T-cell (primary cell): Measurements from ENCODE around the gene AK5. TPM values are rescaled to one million over a fixed set of nuclear protein-coding genes. Genes with fewer than 3 reads are reported as not detected.
"Not testable (repeated sequence)": the region's sequence is repeated elsewhere in the genome, so short reads cannot be mapped to it uniquely, and the experiment has no call there.

ENCODE experiments used
- ATAC-seq, 4 experiments: fragments of 200-7000 bp in 3 of 4; fragments of 150-1000 bp in 1 of 4; cut with Tn5 transposase; replicated peaks in 1 of 4; 1 replicate in 3 of 4; 2 replicates in 1 of 4; pipeline ENCODE4 v1.10.0; 2021; ENCODE audit warnings: moderate library complexity in 3 of 4, mild to moderate bottlenecking in 2 of 4, moderate number of reproducible peaks in 1 of 4
- CTCF ChIA-PET, 2 donors: fragments of 300-600 bp; sonication (Branson Sonifier 250); formaldehyde crosslinking; loops; one replicate each; lab custom pipeline; 2022; ENCODE audit warnings: antibody characterized with exemption in 2 of 2; lab: Charles Lee
- POLR2A ChIA-PET, 2 donors: fragments of 300-600 bp; sonication (Branson Sonifier 250); formaldehyde crosslinking; loops; one replicate each; lab custom pipeline; 2022; ENCODE audit warnings: antibody characterized with exemption in 2 of 2; lab: Charles Lee
- DNase-seq, 35 experiments: peaks; one replicate each; pipeline versions ENCODE4 v3.0.0 to v3.0.0-alpha.2; 2013 to 2023
- H3K27ac ChIP-seq: one replicate; pipeline ENCODE4 v1.5.1; 2013; ENCODE audit warnings: low read length
- H3K27me3 ChIP-seq, 2 experiments: replicated peaks in 1 of 2; 1 replicate in 1 of 2; 2 replicates in 1 of 2; pipeline versions ENCODE4 v1.6.1 to v1.7.0; 2013; ENCODE audit warnings: low read length in 1 of 2, mixed read lengths in 1 of 2; ENCODE audit not compliant: control insufficient read depth in 2 of 2, insufficient read depth in 2 of 2; ENCODE audit errors: extremely low read depth in 1 of 2
- H3K36me3 ChIP-seq, 2 donors: 1 replicate in 1 of 2; 2 replicates in 1 of 2; pipeline versions ENCODE4 v1.6.1 to v1.7.0; 2013; ENCODE audit warnings: low read length in 1 of 2; ENCODE audit not compliant: control insufficient read depth in 2 of 2, insufficient read depth in 1 of 2; ENCODE audit errors: extremely low read depth in 1 of 2
- H3K4me1 ChIP-seq, 2 experiments: 1 replicate in 1 of 2; 2 replicates in 1 of 2; pipeline versions ENCODE4 v1.6.1 to v1.7.0; 2013; ENCODE audit warnings: low read length in 2 of 2, mixed read lengths in 1 of 2; ENCODE audit not compliant: insufficient read depth in 2 of 2, control insufficient read depth in 1 of 2; ENCODE audit errors: extremely low read depth in 1 of 2
- H3K4me3 ChIP-seq, 2 donors: 1 replicate in 1 of 2; 2 replicates in 1 of 2; pipeline versions ENCODE4 v1.5.1 to v1.7.0; 2013; ENCODE audit warnings: mild to moderate bottlenecking in 2 of 2, low read length in 1 of 2, moderate library complexity in 1 of 2; ENCODE audit not compliant: control insufficient read depth in 1 of 2; ENCODE audit errors: extremely low read depth in 1 of 2
- H3K9me3 ChIP-seq: 2 replicates; pipeline ENCODE4 v1.7.0; 2013
- H3K27ac Mint-ChIP-seq, 2 donors: one replicate each; pipeline ENCODE4 v1.8.0; 2020 to 2021; ENCODE audit warnings: mild to moderate bottlenecking in 2 of 2, mixed read lengths in 2 of 2
- H3K27me3 Mint-ChIP-seq, 2 donors: one replicate each; pipeline ENCODE4 v1.8.0; 2021 to 2022; ENCODE audit warnings: mixed read lengths in 2 of 2
- H3K36me3 Mint-ChIP-seq: one replicate; pipeline ENCODE4 v1.8.0; 2021; ENCODE audit warnings: mixed read lengths
- H3K4me1 Mint-ChIP-seq, 3 donors: one replicate each; pipeline ENCODE4 v1.8.0; 2020 to 2022; ENCODE audit warnings: mixed read lengths in 3 of 3, mild to moderate bottlenecking in 1 of 3
- H3K4me3 Mint-ChIP-seq, 3 donors: one replicate each; pipeline ENCODE4 v1.8.0; 2020 to 2022; ENCODE audit warnings: mild to moderate bottlenecking in 3 of 3, mixed read lengths in 3 of 3, moderate library complexity in 3 of 3
- H3K9me3 Mint-ChIP-seq, 3 donors: one replicate each; pipeline ENCODE4 v1.8.0; 2020 to 2022; ENCODE audit warnings: mixed read lengths in 3 of 3
- WGBS: methylation state at CpG from one replicate; pipeline ENCODE4 v1.1.5; 2013; ENCODE audit warnings: missing lambda C conversion rate; ENCODE audit not compliant: insufficient coverage; 5-methylcytosine and 5-hydroxymethylcytosine counted together
- total RNA-seq, 35 experiments: library from RNA in 6 of 35; stranded (reverse) in 6 of 35; fragments of 120-200 nt in 1 of 35; gene quantifications; one replicate each; pipeline versions ENCODE4 v1.2.1 to v1.2.4 and lab custom pipeline; 2013 to 2026

AK5 gene
- total RNA-seq, 5 donors from 2014 or later (not counting 1 experiment from before 2014, with no cell fraction given), result 13.9 to 29.2 (median 26.3) TPM

- H3K27me3 ChIP-seq, result peaks cover 0 to 2% of the 10 kb centered on the region in 2 experiments
- H3K9me3 ChIP-seq, result no peaks in the 10 kb centered on the region
- no peak for DNase-seq
- Mint-ChIP-seq H3K27me3 (peaks cover 3 to 11% of the 10 kb centered on the region in 2 donors), H3K9me3 (peaks cover 2 to 5% (median 3%) of the 10 kb centered on the region in 3 donors), H3K36me3 (peaks cover 58% of the 10 kb centered on the region), H3K27ac (no peak overlapping the region), H3K4me3 (no peak overlapping the region), H3K4me1 (peaks cover 57 to 61% (median 59%) of the 10 kb centered on the region in 3 donors)
- ATAC-seq, result no peak
- H3K27ac ChIP-seq, result no peak overlapping the region
- H3K4me3 ChIP-seq, result no peak overlapping the region
- H3K4me1 ChIP-seq, result peaks cover 16 to 26% of the 10 kb centered on the region in 2 experiments
- CTCF ChIA-PET, result no interaction called here
- POLR2A ChIA-PET, result no interaction called here
- peaks cover 0 to 4% of the 10 kb centered on the region in 2 donors for H3K36me3 ChIP-seq
- WGBS, result 87% methylated on average over 4 of the region's 5 CpGs
These were observed 135.1 kb downstream of the AK5 start for GRCh38 chr1:77416692-77417450.

GRCh38 chr1:77418055-77418454, 136.2 kb downstream of the AK5 start:
- CTCF ChIA-PET, H3K27ac Mint-ChIP-seq: not testable (repeated sequence)

GRCh38 chr1:77421504-77422233, 139.8 kb downstream of the AK5 start:
- Mint-ChIP-seq H3K9me3 (peaks cover 11 to 22% (median 18%) of the 10 kb centered on the region in 3 donors), H3K36me3 (peaks cover 63% of the 10 kb centered on the region), H3K27me3 (peaks cover 3% of the 10 kb centered on the region in 2 donors), H3K4me3 (peak overlapping the region in 1 of 3 donors; percentile 56), H3K4me1 (peaks cover 54 to 59% (median 57%) of the 10 kb centered on the region in 3 donors), H3K27ac (peak overlapping the region; percentile 73 to 80)
- ATAC-seq (peak; percentile 88 to 97 (median 95)), DNase-seq (peak in 29 of 35 experiments; percentile 4 to 50 (median 27))
- Histone ChIP-seq H3K27ac (no peak overlapping the region), H3K27me3 (no peaks in the 10 kb centered on the region), H3K36me3 (peaks cover 0 to 4% of the 10 kb centered on the region in 2 donors), H3K4me1 (peaks cover 17 to 19% of the 10 kb centered on the region in 2 experiments), H3K9me3 (peaks cover under 1% of the 10 kb centered on the region), H3K4me3 (no peak overlapping the region)
- ChIA-PET POLR2A (interaction anchor here in 1 of 2 donors (0.5 to 0.7 kb wide), 2 partner anchors 132 to 1006 kb away, joined by 3 to 5 read pairs; no protein-coding TSS in a partner anchor), CTCF (interaction anchor here in 1 of 2 donors (0.6 to 0.9 kb wide), 2 partner anchors 94 to 226 kb away, joined by 4 read pairs; no protein-coding TSS in a partner anchor)
- WGBS, result 47% methylated on average over 3 of the region's 3 CpGs

More at GRCh38 chr1:77418055-77418454, 136.2 kb downstream of the AK5 start:
- H3K9me3 ChIP-seq, H3K4me3 ChIP-seq, DNase-seq, POLR2A ChIA-PET, H3K27me3 ChIP-seq, ATAC-seq, H3K27me3 Mint-ChIP-seq, H3K27ac ChIP-seq, H3K36me3 ChIP-seq, H3K4me3 Mint-ChIP-seq, H3K9me3 Mint-ChIP-seq: not testable (repeated sequence)
- H3K4me1 Mint-ChIP-seq, result peaks cover 56 to 57% (median 57%) of the 10 kb centered on the region in 3 donors
- H3K4me1 ChIP-seq, result peaks cover 19 to 28% of the 10 kb centered on the region in 2 experiments
- WGBS, result no CpG with 5 or more reads among the region's 3 CpGs
- H3K36me3 Mint-ChIP-seq, result peaks cover 57% of the 10 kb centered on the region

GRCh38 chr1:77424236-77424635, 142.4 kb downstream of the AK5 start:
- Histone ChIP-seq H3K27me3 (no peaks in the 10 kb centered on the region), H3K9me3 (peaks cover 8% of the 10 kb centered on the region), H3K4me1 (peaks cover 17 to 19% of the 10 kb centered on the region in 2 experiments), H3K36me3 (no peaks in the 10 kb centered on the region), H3K4me3 (no peak overlapping the region), H3K27ac (no peak overlapping the region)
- H3K27ac Mint-ChIP-seq, result peak overlapping the region; percentile 57 to 60
- no peaks in the 10 kb centered on the region for H3K27me3 Mint-ChIP-seq
- POLR2A ChIA-PET, result no interaction called here
- no peak overlapping the region for H3K4me3 Mint-ChIP-seq
- CTCF ChIA-PET, result no interaction called here
- ATAC-seq, result no peak
- DNase-seq, result no peak
- H3K36me3 Mint-ChIP-seq, result peaks cover 55% of the 10 kb centered on the region
- peaks cover 9 to 19% (median 13%) of the 10 kb centered on the region in 3 donors for H3K9me3 Mint-ChIP-seq
- H3K4me1 Mint-ChIP-seq, result peaks cover 45 to 52% (median 48%) of the 10 kb centered on the region in 3 donors

GRCh38 chr1:77428068-77428467, 146.2 kb downstream of the AK5 start:
- Histone ChIP-seq H3K36me3 (no peaks in the 10 kb centered on the region), H3K4me3 (no peak overlapping the region), H3K9me3 (peaks cover 8% of the 10 kb centered on the region), H3K4me1 (peaks cover 29 to 36% of the 10 kb centered on the region in 2 experiments), H3K27ac (no peak overlapping the region), H3K27me3 (no peaks in the 10 kb centered on the region)
- peaks cover 8 to 19% (median 9%) of the 10 kb centered on the region in 3 donors for H3K9me3 Mint-ChIP-seq
- H3K27me3 Mint-ChIP-seq, result no peaks in the 10 kb centered on the region
- WGBS, result no CpG with 5 or more reads among the region's 1 CpG
- POLR2A ChIA-PET, result interaction anchor here in 1 of 2 donors (0.6 kb wide), 1 partner anchor 271 kb away, joined by 3 read pairs; no protein-coding TSS in a partner anchor
- no peak overlapping the region for H3K4me3 Mint-ChIP-seq
- H3K4me1 Mint-ChIP-seq, result peaks cover 15 to 22% (median 19%) of the 10 kb centered on the region in 3 donors
- CTCF ChIA-PET, result no interaction called here
- ATAC-seq (no peak), DNase-seq (no peak)
- peaks cover 39% of the 10 kb centered on the region for H3K36me3 Mint-ChIP-seq
- H3K27ac Mint-ChIP-seq, result peak overlapping the region; percentile 50 to 72
